HG03139 (cell line): ENCODE measurements around the gene ADNP2.

ENCODE experiments used
- ATAC-seq: cut with Tn5 transposase; IDR thresholded peaks from one replicate; pipeline ENCODE4 v1.9.1; 2021; ENCODE audit not compliant: unreplicated experiment

The ADNP2 gene

GRCh38 chr18:80171054-80171872, 62.2 kb downstream of the ADNP2 start:
- ATAC-seq, result no peak

- ATAC-seq, result no peak
Observed at GRCh38 chr18:80172056-80172455, 63.0 kb downstream of the ADNP2 start.

- ATAC-seq, result no peak
Observed at GRCh38 chr18:80173060-80173459, 64.0 kb downstream of the ADNP2 start.

- ATAC-seq, result no peak
Observed at GRCh38 chr18:80175451-80176204, 66.6 kb downstream of the ADNP2 start.

GRCh38 chr18:80176334-80177073, 67.4 kb downstream of the ADNP2 start:
- no peak for ATAC-seq

- no peak for ATAC-seq
Observed at GRCh38 chr18:80177128-80177527, 68.1 kb downstream of the ADNP2 start.

- ATAC-seq, result no peak
Observed at GRCh38 chr18:80178935-80179818, 70.1 kb downstream of the ADNP2 start.

- ATAC-seq, result no peak
Observed at GRCh38 chr18:80179857-80180558, 70.9 kb downstream of the ADNP2 start.

GRCh38 chr18:80180778-80181564, 71.9 kb downstream of the ADNP2 start:
- no peak for ATAC-seq

GRCh38 chr18:80181642-80182461, 72.8 kb downstream of the ADNP2 start:
- no peak for ATAC-seq

- ATAC-seq, result no peak
Observed at GRCh38 chr18:80182855-80183254, 73.8 kb downstream of the ADNP2 start.

- ATAC-seq, result no peak
Observed at GRCh38 chr18:80183273-80184050, 74.4 kb downstream of the ADNP2 start.

GRCh38 chr18:80184243-80184772, 75.2 kb downstream of the ADNP2 start:
- no peak for ATAC-seq

- no peak for ATAC-seq
Observed at GRCh38 chr18:80185545-80185944, 76.5 kb downstream of the ADNP2 start.

GRCh38 chr18:80187956-80188642, 79.0 kb downstream of the ADNP2 start:
- ATAC-seq, result no peak

- no peak for ATAC-seq
Observed at GRCh38 chr18:80188643-80189530, 79.8 kb downstream of the ADNP2 start.
